Fibroblast of lung (primary cell): ENCODE results near the gene YBX1. TPM values are rescaled to one million over a fixed set of nuclear protein-coding genes. Genes with fewer than 3 reads are reported as not detected.

Experiments used
- DNase-seq, 2 donors: peaks; one replicate each; pipeline versions ENCODE4 v3.0.0 to v3.0.0-alpha.2; 2010; ENCODE audit warnings: low read depth in 2 of 2
- H2AFZ ChIP-seq: 2 replicates; pipeline ENCODE4 v1.5.1; 2012; ENCODE audit warnings: low read length, control low read depth, inconsistent platforms
- H3K27ac ChIP-seq: 2 replicates; pipeline ENCODE4 v1.5.1; 2011; ENCODE audit warnings: low read length, control low read depth; ENCODE audit not compliant: insufficient read depth
- H3K27me3 ChIP-seq: 2 replicates; pipeline ENCODE4 v1.5.1; 2011; ENCODE audit warnings: mild to moderate bottlenecking, low read length; ENCODE audit not compliant: control insufficient read depth, insufficient read depth
- H3K36me3 ChIP-seq: 2 replicates; pipeline ENCODE4 v1.5.1; 2011; ENCODE audit warnings: low read length; ENCODE audit not compliant: control insufficient read depth, insufficient read depth
- H3K4me1 ChIP-seq: 2 replicates; pipeline ENCODE4 v1.5.1; 2011; ENCODE audit warnings: low read length; ENCODE audit not compliant: control insufficient read depth, insufficient read depth; ENCODE audit errors: extremely low read depth
- H3K4me2 ChIP-seq: 2 replicates; pipeline ENCODE4 v1.5.1; 2011; ENCODE audit warnings: low read length, control low read depth; ENCODE audit not compliant: insufficient read depth; ENCODE audit errors: extremely low read depth
- H3K4me3 ChIP-seq, 4 experiments: fragments of 200-600 bp in 1 of 4; sonication (generic) in 1 of 4; replicated peaks in 1 of 4; 2 replicates each; pipeline ENCODE4 v1.5.1; 2011 to 2016; ENCODE audit warnings: low read length in 4 of 4, low read depth in 3 of 4, mild to moderate bottlenecking in 3 of 4, control low read depth in 2 of 4, inconsistent platforms in 1 of 4, mixed read lengths in 1 of 4; ENCODE audit not compliant: insufficient read depth in 1 of 4; ENCODE audit errors: control extremely low read depth in 1 of 4
- H3K79me2 ChIP-seq: 2 replicates; pipeline ENCODE4 v1.5.1; 2012; ENCODE audit warnings: mild to moderate bottlenecking, low read length, inconsistent platforms; ENCODE audit not compliant: control insufficient read depth, insufficient read depth
- H3K9ac ChIP-seq: 2 replicates; pipeline ENCODE4 v1.5.1; 2011; ENCODE audit warnings: mild to moderate bottlenecking, low read length, control low read depth; ENCODE audit not compliant: insufficient read depth
- H3K9me3 ChIP-seq: 2 replicates; pipeline ENCODE4 v1.5.1; 2012; ENCODE audit warnings: low read depth, low read length; ENCODE audit not compliant: control insufficient read depth, insufficient read depth
- H4K20me1 ChIP-seq: 2 replicates; pipeline ENCODE4 v1.5.1; 2011; ENCODE audit warnings: low read length; ENCODE audit not compliant: control insufficient read depth, insufficient read depth; ENCODE audit errors: extremely low read depth
- EZH2 ChIP-seq: IDR thresholded peaks from 2 replicates; pipeline ENCODE4 v1.5.1; 2012; ENCODE audit warnings: low read length, control low read depth, mild to moderate bottlenecking; ENCODE audit errors: missing control alignments
- polyA plus RNA-seq, 2 donors: library from polyadenylated mRNA; depleted of rRNA in 1 of 2; stranded (reverse) in 1 of 2; unstranded in 1 of 2; fragments of >200 nt; gene quantifications; 2 replicates each; pipeline ENCODE4 v1.2.1, GENCODE V29; 2011 to 2012; ENCODE audit warnings: missing spikeins in 1 of 2
- total RNA-seq: library from RNA; depleted of rRNA; stranded (reverse); fragments of >200 nt; gene quantifications from 2 replicates; pipeline ENCODE4 v1.2.1, GENCODE V29; 2014
- TF ChIP-seq, protein P1 (sequence below), 2 donors: IDR thresholded peaks in 1 of 2; conservative IDR thresholded peaks in 1 of 2; 1 replicate in 1 of 2; 2 replicates in 1 of 2; pipeline ENCODE4 v1.5.1; 2011 to 2012; ENCODE audit warnings: low read length in 2 of 2, control low read depth in 1 of 2, inconsistent platforms in 1 of 2, low read depth in 1 of 2, mild to moderate bottlenecking in 1 of 2

Gene YBX1
- total and polyA plus RNA-seq, 2 donors (not counting 1 experiment from before 2014, with no cell fraction given), result 795 to 799 TPM

DNA sequence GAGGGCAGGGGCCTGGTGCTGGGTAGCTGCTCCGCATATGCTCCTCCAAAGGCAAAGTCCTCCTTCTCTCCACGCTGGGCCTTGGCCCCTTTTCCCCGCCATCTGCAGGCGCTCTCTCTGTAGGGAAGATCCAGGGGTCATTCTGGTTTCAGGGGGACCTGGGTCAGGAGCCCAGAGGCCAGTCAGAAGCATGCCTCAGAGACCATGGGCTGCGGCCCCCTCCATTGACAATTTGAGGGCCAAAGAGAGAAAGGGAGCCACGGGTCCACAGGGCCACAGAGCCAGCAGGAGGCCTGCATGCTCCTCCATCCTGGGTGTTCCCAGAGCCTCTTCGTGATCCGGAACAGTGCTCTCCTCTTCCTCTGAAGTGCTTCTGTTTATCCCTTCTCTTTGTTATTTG, 59.9 kb downstream of the YBX1 start:
- Histone ChIP-seq H3K4me3 (no peak overlapping the region), H3K79me2 (no peaks in the 10 kb centered on the region), H3K4me1 (no peaks in the 10 kb centered on the region), H3K27ac (no peak overlapping the region), H3K4me2 (no peak overlapping the region), H2AFZ (no peak overlapping the region), H3K36me3 (peaks cover 8% of the 10 kb centered on the region), H3K9ac (no peak overlapping the region), H4K20me1 (no peaks in the 10 kb centered on the region), H3K9me3 (no peaks in the 10 kb centered on the region), H3K27me3 (no peaks in the 10 kb centered on the region)
- no peak for TF ChIP-seq EZH2
- TF ChIP-seq, protein P1, sequence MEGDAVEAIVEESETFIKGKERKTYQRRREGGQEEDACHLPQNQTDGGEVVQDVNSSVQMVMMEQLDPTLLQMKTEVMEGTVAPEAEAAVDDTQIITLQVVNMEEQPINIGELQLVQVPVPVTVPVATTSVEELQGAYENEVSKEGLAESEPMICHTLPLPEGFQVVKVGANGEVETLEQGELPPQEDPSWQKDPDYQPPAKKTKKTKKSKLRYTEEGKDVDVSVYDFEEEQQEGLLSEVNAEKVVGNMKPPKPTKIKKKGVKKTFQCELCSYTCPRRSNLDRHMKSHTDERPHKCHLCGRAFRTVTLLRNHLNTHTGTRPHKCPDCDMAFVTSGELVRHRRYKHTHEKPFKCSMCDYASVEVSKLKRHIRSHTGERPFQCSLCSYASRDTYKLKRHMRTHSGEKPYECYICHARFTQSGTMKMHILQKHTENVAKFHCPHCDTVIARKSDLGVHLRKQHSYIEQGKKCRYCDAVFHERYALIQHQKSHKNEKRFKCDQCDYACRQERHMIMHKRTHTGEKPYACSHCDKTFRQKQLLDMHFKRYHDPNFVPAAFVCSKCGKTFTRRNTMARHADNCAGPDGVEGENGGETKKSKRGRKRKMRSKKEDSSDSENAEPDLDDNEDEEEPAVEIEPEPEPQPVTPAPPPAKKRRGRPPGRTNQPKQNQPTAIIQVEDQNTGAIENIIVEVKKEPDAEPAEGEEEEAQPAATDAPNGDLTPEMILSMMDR (conservative IDR thresholded peaks at IDR 0.05 in 1 of 2, IDR thresholded peaks at IDR 0.05 in 1 of 2; ENCODE audit: low read depth in 1 of 2, low read length in 2 of 2), result no peak
- DNase-seq, result no peak

- no peak for DNase-seq
- TF ChIP-seq EZH2, result no peak
- TF ChIP-seq, protein P1 (conservative IDR thresholded peaks at IDR 0.05 in 1 of 2, IDR thresholded peaks at IDR 0.05 in 1 of 2; ENCODE audit: low read depth in 1 of 2, low read length in 2 of 2), result no peak
- H3K27ac ChIP-seq, result no peak overlapping the region
- H3K79me2 ChIP-seq, result no peaks in the 10 kb centered on the region
- no peak overlapping the region for H3K4me2 ChIP-seq
- no peak overlapping the region for H2AFZ ChIP-seq
- no peak overlapping the region for H3K4me3 ChIP-seq
- no peak overlapping the region for H3K9ac ChIP-seq
- no peaks in the 10 kb centered on the region for H3K4me1 ChIP-seq
- peaks cover 13% of the 10 kb centered on the region for H3K36me3 ChIP-seq
- no peaks in the 10 kb centered on the region for H3K9me3 ChIP-seq
- H4K20me1 ChIP-seq, result peaks cover under 1% of the 10 kb centered on the region
- no peaks in the 10 kb centered on the region for H3K27me3 ChIP-seq
These were observed 60.5 kb downstream of the YBX1 start for GRCh38 chr1:42742617-42743316.

- Histone ChIP-seq H3K79me2 (no peaks in the 10 kb centered on the region), H3K4me3 (no peak overlapping the region), H3K27ac (no peak overlapping the region), H4K20me1 (peaks cover 2% of the 10 kb centered on the region), H3K36me3 (peaks cover 20% of the 10 kb centered on the region), H2AFZ (no peak overlapping the region), H3K9ac (no peak overlapping the region), H3K27me3 (no peaks in the 10 kb centered on the region), H3K9me3 (no peaks in the 10 kb centered on the region), H3K4me1 (no peaks in the 10 kb centered on the region), H3K4me2 (no peak overlapping the region)
- TF ChIP-seq EZH2, result no peak
- TF ChIP-seq, protein P1 (conservative IDR thresholded peaks at IDR 0.05 in 1 of 2, IDR thresholded peaks at IDR 0.05 in 1 of 2; ENCODE audit: low read depth in 1 of 2, low read length in 2 of 2), result no peak
- no peak for DNase-seq
These were observed 61.3 kb downstream of the YBX1 start for GRCh38 chr1:42743317-42744147.
